H1 (cell line): ENCODE results near the gene POLD1.

ENCODE experiments used
- CHD1 ChIP-seq: IDR thresholded peaks from 2 replicates; pipeline ENCODE4 v1.6.1; 2012; ENCODE audit warnings: low read depth, low read length, improper control_type of control experiment
- EP300 ChIP-seq, 2 experiments: IDR thresholded peaks; 1 replicate in 1 of 2; 2 replicates in 1 of 2; pipeline ENCODE4 v1.6.1; 2011 to 2012; ENCODE audit warnings: low read depth in 2 of 2, low read length in 2 of 2, mild to moderate bottlenecking in 2 of 2, borderline replicate concordance in 1 of 2, inconsistent platforms in 1 of 2, moderate library complexity in 1 of 2
- EZH2 ChIP-seq: fragments of 200-600 bp; sonication (generic); IDR thresholded peaks from 2 replicates; pipeline ENCODE4 v1.7.1; 2012; ENCODE audit warnings: low read depth, mild to moderate bottlenecking, moderate library complexity, low read length, inconsistent platforms; ENCODE audit not compliant: severe bottlenecking
- GTF2F1 ChIP-seq: IDR thresholded peaks from 2 replicates; pipeline ENCODE4 v1.6.1; 2012; ENCODE audit warnings: low read depth, low read length, improper control_type of control experiment, borderline replicate concordance
- POLR2A ChIP-seq, 2 experiments: IDR thresholded peaks; 1 replicate in 1 of 2; 2 replicates in 1 of 2; pipeline ENCODE4 v1.6.1; 2011; ENCODE audit warnings: low read depth in 2 of 2, low read length in 2 of 2, mild to moderate bottlenecking in 2 of 2; ENCODE audit errors: control extremely low read depth in 1 of 2
- POLR2AphosphoS5 ChIP-seq: IDR thresholded peaks from 2 replicates; pipeline ENCODE4 v1.6.1; 2011; ENCODE audit warnings: low read depth, low read length
- RAD21 ChIP-seq, 2 experiments: IDR thresholded peaks in 1 of 2; conservative IDR thresholded peaks in 1 of 2; 2 replicates each; pipeline ENCODE4 v1.6.1; 2011; ENCODE audit warnings: low read depth in 2 of 2, low read length in 2 of 2, improper control_type of control experiment in 1 of 2, inconsistent platforms in 1 of 2, mild to moderate bottlenecking in 1 of 2, moderate library complexity in 1 of 2
- SIN3A ChIP-seq, 2 experiments: IDR thresholded peaks in 1 of 2; conservative IDR thresholded peaks in 1 of 2; 2 replicates each; pipeline ENCODE4 v1.6.1; 2011 to 2012; ENCODE audit warnings: low read length in 2 of 2, improper control_type of control experiment in 1 of 2, low read depth in 1 of 2, mild to moderate bottlenecking in 1 of 2
- SRF ChIP-seq: IDR thresholded peaks from 2 replicates; pipeline ENCODE4 v1.6.1; 2011; ENCODE audit warnings: mild to moderate bottlenecking, low read depth, low read length, moderate library complexity

DNA sequence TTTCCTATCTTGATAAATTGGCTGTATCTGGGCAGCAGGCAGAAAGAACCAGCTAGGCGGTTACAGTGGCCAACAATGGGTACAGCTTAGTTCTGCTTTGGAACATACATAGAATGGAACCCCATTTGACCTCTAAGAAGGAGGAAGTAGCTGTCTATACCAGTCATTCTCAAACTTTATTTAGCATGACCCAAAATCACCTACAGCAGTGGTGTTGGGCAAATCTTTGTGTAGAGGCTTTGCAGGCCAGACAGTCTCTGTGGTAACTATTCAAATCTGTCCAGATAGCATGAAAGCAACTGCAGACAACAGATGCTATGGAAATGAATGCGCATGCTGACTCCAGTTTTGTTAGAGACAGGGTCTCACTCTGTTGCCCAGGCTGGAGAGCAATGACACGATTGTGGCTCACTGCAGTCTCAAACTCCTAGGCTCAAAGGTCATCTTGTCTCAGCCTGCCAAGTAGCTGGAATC is 43.0 kb upstream of the POLD1 start:
- no peak for TF ChIP-seq POLR2AphosphoS5
- no peak for TF ChIP-seq SRF
- TF ChIP-seq EP300 (IDR thresholded peaks at IDR 0.05; ENCODE audit: borderline replicate concordance in 1 of 2, low read depth in 2 of 2, low read length in 2 of 2) = no peak
- TF ChIP-seq POLR2A (IDR thresholded peaks at IDR 0.05; ENCODE audit: control extremely low read depth in 1 of 2, low read depth in 2 of 2, low read length in 2 of 2) = no peak
- no peak for TF ChIP-seq SIN3A (conservative IDR thresholded peaks at IDR 0.05 in 1 of 2, IDR thresholded peaks at IDR 0.05 in 1 of 2; ENCODE audit: low read depth in 1 of 2, low read length in 2 of 2)
- no peak for TF ChIP-seq CHD1
- no peak for TF ChIP-seq GTF2F1
- no peak for TF ChIP-seq EZH2
- no peak for TF ChIP-seq RAD21 (IDR thresholded peaks at IDR 0.05 in 1 of 2, conservative IDR thresholded peaks at IDR 0.05 in 1 of 2; ENCODE audit: low read depth in 2 of 2, low read length in 2 of 2)
